ENCODE results near the gene OR10AG1. TPM values are rescaled to one million over a fixed set of nuclear protein-coding genes. Genes with fewer than 3 reads are reported as not detected.

Gene OR10AG1
- total RNA-seq, 6 experiments from 2014 or later = not detected

DNA sequence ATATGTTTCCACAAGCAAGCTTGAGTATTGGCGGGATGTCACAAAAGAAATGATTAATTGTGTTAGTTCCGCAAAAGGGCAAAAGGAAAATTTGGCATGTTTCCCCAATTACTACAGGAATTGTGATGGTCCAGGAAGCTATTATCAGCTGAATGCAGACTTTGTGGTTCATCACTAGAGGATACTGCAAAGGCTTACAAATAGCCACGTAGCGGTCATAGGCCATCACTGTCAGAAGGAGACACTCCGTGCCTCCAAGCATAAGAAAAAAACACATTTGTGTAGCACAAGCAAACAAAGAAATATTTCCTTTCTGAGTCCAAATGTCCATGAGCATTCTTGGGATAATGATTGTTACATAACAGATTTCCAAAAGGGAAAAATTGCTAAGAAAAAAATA lies 1.8 kb downstream of the OR10AG1 start:
- intact Hi-C loops (cut with DNase I) = no loop called here

DNA sequence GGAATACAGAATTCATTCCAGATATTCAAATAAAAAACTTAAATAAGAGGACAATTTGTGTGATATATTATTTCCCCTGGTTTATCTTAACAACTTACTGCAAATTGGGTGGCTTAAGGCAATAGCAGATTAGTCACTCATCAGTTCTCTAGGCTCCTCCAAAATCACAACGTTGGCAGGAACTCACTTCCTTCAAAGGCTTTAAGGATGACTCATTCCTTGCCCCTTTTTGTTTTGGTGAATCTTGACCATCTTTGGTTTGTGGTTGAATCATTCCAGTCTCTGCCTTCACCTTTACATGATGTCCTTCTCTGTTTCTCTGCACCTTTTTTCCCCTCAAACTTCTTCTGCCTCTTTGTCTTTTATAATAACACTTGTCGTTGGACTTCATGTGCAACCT lies 3.4 kb downstream of the OR10AG1 start:
- 52% methylated on average over 2 of the region's 2 CpGs for WGBS (ENCODE audit: insufficient coverage, low coverage, low lambda C conversion rate, missing lambda C conversion rate)
- intact Hi-C loops (cut with DNase I) = no loop called here
- no peak for TF ChIP-seq POLR2A (IDR thresholded peaks at IDR 0.05)
- TF ChIP-seq, protein P1, sequence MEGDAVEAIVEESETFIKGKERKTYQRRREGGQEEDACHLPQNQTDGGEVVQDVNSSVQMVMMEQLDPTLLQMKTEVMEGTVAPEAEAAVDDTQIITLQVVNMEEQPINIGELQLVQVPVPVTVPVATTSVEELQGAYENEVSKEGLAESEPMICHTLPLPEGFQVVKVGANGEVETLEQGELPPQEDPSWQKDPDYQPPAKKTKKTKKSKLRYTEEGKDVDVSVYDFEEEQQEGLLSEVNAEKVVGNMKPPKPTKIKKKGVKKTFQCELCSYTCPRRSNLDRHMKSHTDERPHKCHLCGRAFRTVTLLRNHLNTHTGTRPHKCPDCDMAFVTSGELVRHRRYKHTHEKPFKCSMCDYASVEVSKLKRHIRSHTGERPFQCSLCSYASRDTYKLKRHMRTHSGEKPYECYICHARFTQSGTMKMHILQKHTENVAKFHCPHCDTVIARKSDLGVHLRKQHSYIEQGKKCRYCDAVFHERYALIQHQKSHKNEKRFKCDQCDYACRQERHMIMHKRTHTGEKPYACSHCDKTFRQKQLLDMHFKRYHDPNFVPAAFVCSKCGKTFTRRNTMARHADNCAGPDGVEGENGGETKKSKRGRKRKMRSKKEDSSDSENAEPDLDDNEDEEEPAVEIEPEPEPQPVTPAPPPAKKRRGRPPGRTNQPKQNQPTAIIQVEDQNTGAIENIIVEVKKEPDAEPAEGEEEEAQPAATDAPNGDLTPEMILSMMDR (IDR thresholded peaks at IDR 0.05) = no peak
- no peaks in the 10 kb centered on the region for H3K9me3 ChIP-seq
- H3K4me1 ChIP-seq = no peaks in the 10 kb centered on the region
- no peak overlapping the region for H3K27ac ChIP-seq
- ATAC-seq (no peak), DNase-seq (no peak)
- H3K27me3 ChIP-seq = no peaks in the 10 kb centered on the region
- no peak overlapping the region for H3K4me3 ChIP-seq
- H3K36me3 ChIP-seq = no peaks in the 10 kb centered on the region

More for the DNA sequence above, 1.8 kb downstream of the OR10AG1 start:
- TF ChIP-seq, protein P1 (IDR thresholded peaks at IDR 0.05) = no peak
- TF ChIP-seq POLR2A (IDR thresholded peaks at IDR 0.05) = no peak
- Histone ChIP-seq H3K27ac (no peak overlapping the region), H3K4me1 (no peaks in the 10 kb centered on the region), H3K27me3 (no peaks in the 10 kb centered on the region), H3K36me3 (no peaks in the 10 kb centered on the region), H3K9me3 (no peaks in the 10 kb centered on the region), H3K4me3 (no peak overlapping the region)
- WGBS (ENCODE audit: insufficient coverage, low coverage, low lambda C conversion rate, missing lambda C conversion rate) = 41% methylated on average over 5 of the region's 5 CpGs
- DNase-seq (no peak), ATAC-seq (peak in 2 of 4 donors; percentile 67 to 76)

DNA sequence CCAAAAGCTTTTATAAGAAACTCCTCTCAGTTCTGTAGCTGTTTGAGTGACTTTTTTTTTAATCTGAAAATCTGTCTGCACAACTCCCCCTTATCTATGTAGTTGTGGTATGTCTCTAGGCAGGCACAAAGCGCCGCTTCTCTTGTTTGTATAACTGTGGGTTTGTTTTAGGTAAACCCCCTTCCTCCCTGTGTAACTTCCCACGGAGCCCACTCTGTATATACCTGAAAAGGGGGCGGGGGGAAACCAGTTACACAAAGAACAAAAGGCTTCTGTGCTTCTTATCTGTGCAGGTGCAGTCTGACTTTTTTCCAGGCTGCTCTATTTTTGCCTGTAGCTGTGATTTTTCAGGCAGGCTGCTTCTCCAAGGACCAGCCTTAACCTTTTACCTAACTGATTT lies 13.2 kb downstream of the OR10AG1 start:
- Histone ChIP-seq H3K27me3 (no peaks in the 10 kb centered on the region), H3K27ac (no peak overlapping the region), H3K4me1 (no peaks in the 10 kb centered on the region), H3K36me3 (no peaks in the 10 kb centered on the region), H3K4me3 (no peak overlapping the region), H3K9me3 (no peaks in the 10 kb centered on the region)
- TF ChIP-seq POLR2A (IDR thresholded peaks at IDR 0.05) = no peak
- TF ChIP-seq, protein P1 (IDR thresholded peaks at IDR 0.05) = no peak
- intact Hi-C loops (cut with DNase I) = no loop called here
- ATAC-seq (no peak), DNase-seq (no peak)
- 37% methylated on average over 4 of the region's 4 CpGs for WGBS (ENCODE audit: insufficient coverage, low coverage, low lambda C conversion rate, missing lambda C conversion rate)

DNA sequence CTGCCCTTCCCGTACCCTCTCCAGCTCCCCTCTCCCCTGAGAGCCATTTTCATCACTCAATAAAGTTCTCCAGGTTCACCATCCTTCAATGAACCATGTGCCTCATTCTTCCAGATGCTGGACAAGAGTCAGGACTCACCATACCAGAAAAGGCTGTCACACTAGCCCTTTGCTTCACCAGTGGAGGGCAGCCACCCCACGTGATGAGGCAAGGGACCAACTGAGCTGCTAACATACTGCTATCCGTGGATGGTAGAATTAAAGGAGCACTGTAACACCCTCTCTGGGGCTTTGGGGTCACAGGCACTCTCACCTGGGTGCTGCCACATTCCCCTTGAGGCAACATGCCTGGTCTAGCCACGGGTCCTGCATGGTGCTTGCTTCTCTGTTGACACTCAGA lies 20.4 kb downstream of the OR10AG1 start:
- no peak for ATAC-seq
- intact Hi-C loops (cut with DNase I) = loop anchor here in 1 of 2 donors (10.0 kb wide), 1 partner anchor 835 kb away; no protein-coding TSS in a partner anchor

More for the DNA sequence above, 20.4 kb downstream of the OR10AG1 start:
- Histone ChIP-seq H3K36me3 (no peaks in the 10 kb centered on the region), H3K27me3 (no peaks in the 10 kb centered on the region), H3K4me3 (no peak overlapping the region), H3K27ac (no peak overlapping the region), H3K4me1 (no peaks in the 10 kb centered on the region), H3K9me3 (no peaks in the 10 kb centered on the region)
- no peak for DNase-seq
- TF ChIP-seq, protein P1 (IDR thresholded peaks at IDR 0.05) = no peak
- no peak for TF ChIP-seq POLR2A (IDR thresholded peaks at IDR 0.05)
- 41% methylated on average over 3 of the region's 4 CpGs for WGBS (ENCODE audit: insufficient coverage, low coverage, low lambda C conversion rate, missing lambda C conversion rate)

Data from right lobe of liver (tissue), 6 donors.